HepG2 (cell line): Measurements from ENCODE around the gene SDC1.

Source experiments
- ATF7 ChIP-seq, 2 experiments: fragments of 450-650 bp in 1 of 2; sonication (generic) in 1 of 2; formaldehyde crosslinking in 1 of 2; IDR thresholded peaks; 2 replicates each; pipeline versions ENCODE4 v1.4.0 to v1.6.1; 2016 to 2020; ENCODE audit warnings: antibody characterized with exemption in 1 of 2, mild to moderate bottlenecking in 1 of 2, missing genetic modification reagents in 1 of 2
- NR2F1 ChIP-seq, 2 experiments: fragments of 450-650 bp in 1 of 2; formaldehyde crosslinking in 1 of 2; IDR thresholded peaks; 2 replicates each; pipeline versions ENCODE4 v1.5.0 to v1.6.1; 2016 to 2020; ENCODE audit warnings: mild to moderate bottlenecking in 1 of 2, missing compliant biosample characterization in 1 of 2, missing genetic modification reagents in 1 of 2, moderate library complexity in 1 of 2
- POLR2AphosphoS5 ChIP-seq: IDR thresholded peaks from 2 replicates; pipeline ENCODE4 v1.6.1; 2012; ENCODE audit warnings: low read depth, low read length
- ZNF24 ChIP-seq: fragments of 450-650 bp; IDR thresholded peaks from 2 replicates; pipeline ENCODE4 v1.6.1; 2017; ENCODE audit warnings: antibody characterized with exemption, mild to moderate bottlenecking
- ZZZ3 ChIP-seq: sonication (generic); formaldehyde crosslinking; IDR thresholded peaks from 2 replicates; pipeline ENCODE4 v1.4.0; 2020; ENCODE audit warnings: missing genetic modification reagents, mild to moderate bottlenecking, borderline replicate concordance

DNA sequence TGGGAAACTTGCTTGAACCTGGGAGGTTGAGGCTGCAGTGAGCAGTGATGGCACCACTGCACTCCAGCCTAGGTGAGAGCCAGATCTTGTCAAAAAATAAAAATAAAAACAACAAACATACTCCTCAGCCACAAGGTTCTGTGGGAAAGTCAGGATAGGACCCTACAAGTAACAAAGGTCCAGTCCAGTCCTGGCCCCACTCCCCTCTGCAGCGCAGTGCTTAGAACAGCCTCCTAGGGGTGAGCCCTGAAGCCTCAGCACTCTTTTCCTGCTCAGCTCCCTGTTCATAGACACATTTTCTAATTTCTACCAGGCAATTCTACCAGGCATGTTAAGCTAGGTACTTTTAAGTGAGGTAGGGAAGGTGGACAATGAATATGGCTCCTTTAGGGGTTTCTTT, 22.2 kb upstream of the SDC1 start:
- TF ChIP-seq ZNF24, result no peak
- no peak for TF ChIP-seq ZZZ3 (CRISPR knock-in tag)
- no peak; the same call in 1 of the 2 replicates for TF ChIP-seq POLR2AphosphoS5
- no peak for TF ChIP-seq ATF7 (IDR thresholded peaks at IDR 0.05)
- no peak for TF ChIP-seq ATF7 (CRISPR knock-in tag; IDR thresholded peaks at IDR 0.05)
- TF ChIP-seq NR2F1 (CRISPR knock-in tag; IDR thresholded peaks at IDR 0.05), result no peak
